H1 (cell line): ENCODE results near the gene TGM2. TPM values are rescaled to one million over a fixed set of nuclear protein-coding genes. Genes with fewer than 3 reads are reported as not detected.

Experiments used
- CTCF ChIA-PET: fragments of 300-600 bp; sonication (Branson Sonifier 250); formaldehyde crosslinking; loops from one replicate; lab custom pipeline; 2021; ENCODE audit not compliant: partially characterized antibody; lab: Charles Lee
- POLR2A ChIA-PET: fragments of 300-600 bp; sonication (Branson Sonifier 250); formaldehyde crosslinking; loops from one replicate; lab custom pipeline; 2021; ENCODE audit warnings: inconsistent platforms; ENCODE audit not compliant: partially characterized antibody; lab: Charles Lee
- DNase-seq, 2 experiments: peaks; one replicate each; pipeline versions ENCODE4 v3.0.0 to v3.0.0-alpha.2; 2010 to 2022; ENCODE audit warnings: low spot score in 2 of 2, low read depth in 1 of 2, mixed read lengths in 1 of 2
- FAIRE-seq: peaks from 2 replicates; lab custom pipeline; 2011; peaks lifted over from hg19 to GRCh38; lab: Jason Lieb, UNC
- H2AFZ ChIP-seq: 2 replicates; pipeline ENCODE4 v1.8.1; 2012; ENCODE audit warnings: low read length, inconsistent platforms
- H2AK5ac ChIP-seq: 2 replicates; pipeline ENCODE4 v1.6.1; 2013; ENCODE audit warnings: low read depth, low read length
- H2BK120ac ChIP-seq: replicated peaks from 2 replicates; pipeline ENCODE3; 2013; ENCODE audit warnings: low read depth, low read length, inconsistent platforms
- H2BK12ac ChIP-seq: 2 replicates; pipeline ENCODE4 v1.6.1; 2013; ENCODE audit warnings: low read depth, low read length
- H2BK15ac ChIP-seq: 2 replicates; pipeline ENCODE4 v1.6.1; 2013; ENCODE audit warnings: low read length
- H2BK20ac ChIP-seq: 2 replicates; pipeline ENCODE4 v1.6.1; 2013; ENCODE audit warnings: low read length
- H2BK5ac ChIP-seq: 2 replicates; pipeline ENCODE4 v1.6.1; 2013; ENCODE audit warnings: low read depth, low read length
- H3K14ac ChIP-seq: 2 replicates; pipeline ENCODE4 v1.6.1; 2013; ENCODE audit warnings: inconsistent platforms; ENCODE audit not compliant: insufficient read length
- H3K18ac ChIP-seq: 2 replicates; pipeline ENCODE4 v1.6.1; 2013; ENCODE audit warnings: low read length; ENCODE audit errors: extremely low read depth
- H3K23ac ChIP-seq: 2 replicates; pipeline ENCODE4 v1.6.1; 2013; ENCODE audit warnings: inconsistent platforms; ENCODE audit not compliant: insufficient read length
- H3K23me2 ChIP-seq: 2 replicates; pipeline ENCODE4 v1.6.1; 2013; ENCODE audit warnings: low read depth, low read length
- H3K27ac ChIP-seq: 2 replicates; pipeline ENCODE4 v1.6.1; 2011; ENCODE audit warnings: low read depth, low read length, inconsistent platforms
- H3K27me3 ChIP-seq, 4 experiments: replicated peaks in 1 of 4; 1 replicate in 1 of 4; 2 replicates in 3 of 4; pipeline versions ENCODE4 v1.6.1 to v1.8.1; 2011 to 2013; ENCODE audit warnings: low read length in 3 of 4, mild to moderate bottlenecking in 3 of 4, inconsistent platforms in 2 of 4, mixed read lengths in 2 of 4, moderate library complexity in 1 of 4; ENCODE audit not compliant: control insufficient read depth in 3 of 4, insufficient read depth in 3 of 4; ENCODE audit errors: extremely low read depth in 1 of 4
- H3K36me3 ChIP-seq, 4 experiments: 2 replicates each; pipeline versions ENCODE4 v1.6.1 to v1.8.1; 2011 to 2013; ENCODE audit warnings: mild to moderate bottlenecking in 4 of 4, low read length in 3 of 4, moderate library complexity in 2 of 4, control low read depth in 1 of 4, inconsistent platforms in 1 of 4; ENCODE audit not compliant: insufficient read depth in 4 of 4, control insufficient read depth in 2 of 4
- H3K4ac ChIP-seq: replicated peaks from 2 replicates; pipeline ENCODE3; 2013; ENCODE audit warnings: low read length, low read depth, mixed read lengths, inconsistent platforms; ENCODE audit not compliant: insufficient read length
- H3K4me1 ChIP-seq, 4 experiments: replicated peaks in 1 of 4; 1 replicate in 1 of 4; 2 replicates in 3 of 4; pipeline versions ENCODE4 v1.6.1 to v1.8.1; 2011 to 2013; ENCODE audit warnings: low read length in 3 of 4, inconsistent platforms in 2 of 4, mixed read lengths in 1 of 4; ENCODE audit not compliant: insufficient read depth in 4 of 4, control insufficient read depth in 3 of 4
- H3K4me2 ChIP-seq, 2 experiments: 2 replicates each; pipeline versions ENCODE4 v1.6.1 to v1.8.1; 2011 to 2013; ENCODE audit warnings: low read depth in 2 of 2, low read length in 2 of 2, control low read depth in 1 of 2, inconsistent platforms in 1 of 2, mild to moderate bottlenecking in 1 of 2; ENCODE audit not compliant: insufficient read depth in 1 of 2
- H3K4me3 ChIP-seq, 4 experiments: fragments of 200-600, 300-600 bp in 1 of 4; sonication (generic), shearing (Covaris generic), sonication (Bioruptor Twin) in 1 of 4; 2 replicates each; pipeline versions ENCODE4 v1.5.1 to v1.8.1; 2011 to 2016; ENCODE audit warnings: low read length in 4 of 4, low read depth in 3 of 4, control low read depth in 2 of 4, inconsistent platforms in 2 of 4, mild to moderate bottlenecking in 2 of 4, mixed read lengths in 1 of 4, moderate library complexity in 1 of 4; ENCODE audit not compliant: insufficient read depth in 2 of 4; ENCODE audit errors: extremely low read depth in 1 of 4
- H3K56ac ChIP-seq: replicated peaks from 2 replicates; pipeline ENCODE3; 2013; ENCODE audit warnings: low read depth, mild to moderate bottlenecking, mixed read lengths, low read length, inconsistent platforms; ENCODE audit not compliant: insufficient read length
- H3K79me1 ChIP-seq: 2 replicates; pipeline ENCODE4 v1.6.1; 2013; ENCODE audit warnings: low read depth, low read length, control low read depth
- H3K79me2 ChIP-seq, 2 experiments: 2 replicates each; pipeline versions ENCODE4 v1.6.1 to v1.8.1; 2012 to 2013; ENCODE audit warnings: low read length in 2 of 2, mild to moderate bottlenecking in 2 of 2, inconsistent platforms in 1 of 2; ENCODE audit not compliant: insufficient read depth in 2 of 2, control insufficient read depth in 1 of 2
- H3K9ac ChIP-seq, 4 experiments: replicated peaks in 1 of 4; 1 replicate in 1 of 4; 2 replicates in 3 of 4; pipeline versions ENCODE4 v1.6.1 to v1.8.1; 2011 to 2013; ENCODE audit warnings: low read depth in 3 of 4, low read length in 3 of 4, control low read depth in 2 of 4, mild to moderate bottlenecking in 2 of 4, moderate library complexity in 2 of 4, inconsistent platforms in 1 of 4; ENCODE audit errors: extremely low read depth in 1 of 4
- H3K9me3 ChIP-seq, 2 experiments: 2 replicates each; pipeline versions ENCODE4 v1.6.1 to v1.8.1; 2012 to 2013; ENCODE audit warnings: mild to moderate bottlenecking in 2 of 2, moderate library complexity in 2 of 2, control low read depth in 1 of 2, inconsistent platforms in 1 of 2, low read depth in 1 of 2, low read length in 1 of 2, mixed read lengths in 1 of 2; ENCODE audit not compliant: insufficient read depth in 2 of 2
- H4K20me1 ChIP-seq, 2 experiments: replicated peaks in 1 of 2; 2 replicates each; pipeline versions ENCODE3 to v1.8.1; 2011 to 2013; ENCODE audit warnings: inconsistent platforms in 2 of 2, low read length in 2 of 2, mild to moderate bottlenecking in 1 of 2; ENCODE audit not compliant: insufficient read depth in 2 of 2, control insufficient read depth in 1 of 2
- H4K5ac ChIP-seq: 2 replicates; pipeline ENCODE4 v1.6.1; 2013; ENCODE audit warnings: low read length, low read depth, mixed read lengths, inconsistent platforms; ENCODE audit not compliant: insufficient read length
- H4K8ac ChIP-seq: 2 replicates; pipeline ENCODE4 v1.8.0; 2013; ENCODE audit warnings: mild to moderate bottlenecking, moderate library complexity, low read length, inconsistent platforms; ENCODE audit not compliant: insufficient read depth; ENCODE audit errors: extremely low read depth
- H4K91ac ChIP-seq: replicated peaks from 2 replicates; pipeline ENCODE3; 2013; ENCODE audit warnings: low read length, mixed read lengths, inconsistent platforms; ENCODE audit not compliant: insufficient read length
- CHD1 ChIP-seq: IDR thresholded peaks from 2 replicates; pipeline ENCODE4 v1.6.1; 2012; ENCODE audit warnings: low read depth, low read length, improper control_type of control experiment
- JUN ChIP-seq: IDR thresholded peaks from 2 replicates; pipeline ENCODE4 v1.6.1; 2011; ENCODE audit warnings: low read depth, mild to moderate bottlenecking, improper control_type of control experiment, low read length
- KDM1A ChIP-seq: fragments of 200-600, 300-600 bp; sonication (generic); IDR thresholded peaks from 2 replicates; pipeline ENCODE4 v1.7.1; 2016; ENCODE audit warnings: mild to moderate bottlenecking, low read length, borderline replicate concordance
- MAFK ChIP-seq: IDR thresholded peaks from 2 replicates; pipeline ENCODE4 v1.6.1; 2012; ENCODE audit warnings: low read depth, mild to moderate bottlenecking, improper control_type of control experiment, low read length
- NRF1 ChIP-seq: IDR thresholded peaks from 2 replicates; pipeline ENCODE4 v1.6.1; 2011; ENCODE audit warnings: mild to moderate bottlenecking, low read depth, low read length, improper control_type of control experiment
- POLR2AphosphoS5 ChIP-seq: IDR thresholded peaks from 2 replicates; pipeline ENCODE4 v1.6.1; 2011; ENCODE audit warnings: low read depth, low read length
- POU5F1 ChIP-seq: IDR thresholded peaks from 2 replicates; pipeline ENCODE4 v1.6.1; 2011; ENCODE audit warnings: low read depth, mild to moderate bottlenecking, low read length, moderate library complexity
- RFX5 ChIP-seq: IDR thresholded peaks from 2 replicates; pipeline ENCODE4 v1.6.1; 2011; ENCODE audit warnings: low read depth, low read length, improper control_type of control experiment, borderline replicate concordance
- RXRA ChIP-seq: IDR thresholded peaks from 2 replicates; pipeline ENCODE4 v1.6.1; 2011; ENCODE audit warnings: low read depth, mild to moderate bottlenecking, low read length, moderate library complexity; ENCODE audit not compliant: insufficient read depth
- SAP30 ChIP-seq: fragments of 300-600 bp; sonication (generic); IDR thresholded peaks from 2 replicates; pipeline ENCODE4 v1.7.1; 2012; ENCODE audit warnings: low read length, moderate library complexity, mild to moderate bottlenecking, inconsistent platforms; ENCODE audit not compliant: insufficient read depth, insufficient replicate concordance
- SP2 ChIP-seq: IDR thresholded peaks from 2 replicates; pipeline ENCODE4 v1.6.1; 2012; ENCODE audit warnings: mild to moderate bottlenecking, low read length, inconsistent platforms
- TAF1 ChIP-seq: IDR thresholded peaks from 2 replicates; pipeline ENCODE4 v1.6.1; 2011; ENCODE audit warnings: mild to moderate bottlenecking, low read depth, low read length
- TAF7 ChIP-seq: optimal IDR thresholded peaks from 2 replicates; pipeline ENCODE3; 2011; ENCODE audit warnings: low read depth, mild to moderate bottlenecking, inconsistent platforms, low read length, moderate library complexity, borderline replicate concordance
- TEAD4 ChIP-seq: IDR thresholded peaks from 2 replicates; pipeline ENCODE4 v1.6.1; 2012; ENCODE audit warnings: low read depth, low read length, inconsistent platforms, mixed read lengths
- YY1 ChIP-seq: IDR thresholded peaks from 2 replicates; pipeline ENCODE4 v1.6.1; 2011; ENCODE audit warnings: low read depth, mild to moderate bottlenecking, low read length
- WGBS, 2 experiments: shearing (Covaris generic) in 1 of 2; methylation state at CpG; one replicate each; pipeline versions ENCODE4 v1.1.6 to v1.1.7; 2013 to 2015; ENCODE audit warnings: low lambda C conversion rate in 2 of 2, mixed read lengths in 2 of 2, inconsistent platforms in 1 of 2, low coverage in 1 of 2, missing lambda C conversion rate in 1 of 2; ENCODE audit not compliant: insufficient replicate concordance in 2 of 2, insufficient coverage in 1 of 2, insufficient read length in 1 of 2; ENCODE audit errors: extremely low coverage in 1 of 2, missing lambda C conversion rate in 1 of 2; 5-methylcytosine and 5-hydroxymethylcytosine counted together
- polyA plus RNA-seq, 7 experiments: library from polyadenylated mRNA; depleted of rRNA in 3 of 7; stranded (reverse) in 5 of 7; unstranded in 2 of 7; fragments of >200 nt in 5 of 7; fragments of 200-250 nt in 2 of 7; gene quantifications; 1 replicate in 5 of 7; 2 replicates in 1 of 7; 4 replicates in 1 of 7; pipeline versions ENCODE4 v1.2.1 to v1.2.3, GENCODE V29; 2011 to 2013; ENCODE audit warnings: missing spikeins in 2 of 7, mixed read lengths in 2 of 7
- total RNA-seq: library from RNA; stranded (reverse); fragmentation: NEBNext Ultra II Directional; extraction: Animal tissue kit (Norgen Biotek cat#: 25700); gene quantifications from 2 replicates; pipeline ENCODE4 v1.2.1, GENCODE V29; 2021

TGM2 gene
- total and polyA plus RNA-seq, 2 of the 8 experiments (the other 6 are each of a cell fraction or from before 2014, with no cell fraction given) = 0.86 to 1.0 TPM

DNA sequence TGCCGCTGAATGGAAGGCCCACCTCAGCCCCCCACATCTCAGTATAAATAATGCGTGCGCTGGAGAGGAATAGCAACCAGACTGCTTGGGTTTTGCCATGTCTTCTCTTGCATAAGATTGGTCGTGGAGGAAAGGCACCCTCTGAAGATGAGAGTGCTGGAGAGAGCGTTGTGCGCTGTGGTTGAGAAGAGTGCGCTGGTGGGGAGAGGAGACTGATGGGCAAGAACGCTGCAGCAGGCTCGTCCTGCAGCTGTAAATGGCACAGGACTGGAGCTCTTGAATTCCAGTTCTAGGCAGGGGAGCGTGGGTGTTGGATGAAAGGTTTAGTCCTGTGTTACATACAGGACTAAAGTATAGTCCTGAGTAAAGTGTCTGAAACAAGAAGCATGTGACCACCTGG lies 80.0 kb downstream of the TGM2 start:
- Histone ChIP-seq H3K18ac (no peak overlapping the region), H4K20me1 (peaks cover 0 to 3% of the 10 kb centered on the region in 2 experiments), H4K8ac (no peak overlapping the region), H3K23ac (no peak overlapping the region), H3K36me3 (peaks cover 0 to 22% (median 15%) of the 10 kb centered on the region in 4 experiments; a peak in 5 of 8 replicates), H2BK120ac (no peak overlapping the region), H3K14ac (no peak overlapping the region), H2BK12ac (no peak overlapping the region), H3K9me3 (no peaks in the 10 kb centered on the region), H2BK15ac (no peak overlapping the region), H3K4me2 (no peak overlapping the region), H4K5ac (no peak overlapping the region), H2AK5ac (no peak overlapping the region), H3K27me3 (no peaks in the 10 kb centered on the region), H2BK5ac (no peak overlapping the region), H3K4me1 (no peaks in the 10 kb centered on the region), H3K23me2 (no peaks in the 10 kb centered on the region), H2AFZ (no peak overlapping the region), H3K56ac (no peak overlapping the region), H3K27ac (no peak overlapping the region), H4K91ac (no peak overlapping the region), H2BK20ac (no peak overlapping the region), H3K4me3 (no peak overlapping the region), H3K4ac (no peak overlapping the region), H3K9ac (no peak overlapping the region), H3K79me2 (peaks cover 0 to 23% of the 10 kb centered on the region in 2 experiments; a peak in 1 of 4 replicates), H3K79me1 (peaks cover 3% of the 10 kb centered on the region)
- ChIA-PET POLR2A (no interaction called here), CTCF (interaction anchor here (2.2 to 7.0 kb wide), 3 partner anchors 10 to 136 kb away, joined by 5 to 56 read pairs (median 15); no protein-coding TSS in a partner anchor)
- WGBS, 2 experiments = 92% methylated on average over 10 of the region's 10 CpGs; no CpG with 5 or more reads in 1 of the 2 experiments
- FAIRE-seq (no peak), DNase-seq (no peak)
- TF ChIP-seq TAF1 = no peak
- no peak for TF ChIP-seq RFX5
- no peak for TF ChIP-seq JUN
- no peak for TF ChIP-seq SAP30
- no peak for TF ChIP-seq KDM1A
- TF ChIP-seq SP2 = no peak
- TF ChIP-seq MAFK = no peak
- TF ChIP-seq TEAD4 = no peak
- no peak for TF ChIP-seq POLR2AphosphoS5
- TF ChIP-seq RXRA = no peak
- TF ChIP-seq CHD1 = no peak
- no peak for TF ChIP-seq YY1
- no peak for TF ChIP-seq POU5F1
- TF ChIP-seq TAF7 = no peak
- TF ChIP-seq NRF1 = no peak
